OCI-M2 (cell line): Measurements from ENCODE around the gene MARCKS.
A peak's percentile ranks its signal among the peaks of the same experiment; 100 is the strongest.
"Not testable (repeated sequence)": the region's sequence is repeated elsewhere in the genome, so short reads cannot be mapped to it uniquely, and the experiment has no call there.

ENCODE experiments used
- DNase-seq: peaks from one replicate; lab custom pipeline; 2025; ENCODE audit not compliant: unreplicated experiment; lab: John Stamatoyannopoulos, UW

The MARCKS gene

GRCh38 chr6:113882336-113883022, 25.3 kb downstream of the MARCKS start:
- DNase-seq = no peak

DNA sequence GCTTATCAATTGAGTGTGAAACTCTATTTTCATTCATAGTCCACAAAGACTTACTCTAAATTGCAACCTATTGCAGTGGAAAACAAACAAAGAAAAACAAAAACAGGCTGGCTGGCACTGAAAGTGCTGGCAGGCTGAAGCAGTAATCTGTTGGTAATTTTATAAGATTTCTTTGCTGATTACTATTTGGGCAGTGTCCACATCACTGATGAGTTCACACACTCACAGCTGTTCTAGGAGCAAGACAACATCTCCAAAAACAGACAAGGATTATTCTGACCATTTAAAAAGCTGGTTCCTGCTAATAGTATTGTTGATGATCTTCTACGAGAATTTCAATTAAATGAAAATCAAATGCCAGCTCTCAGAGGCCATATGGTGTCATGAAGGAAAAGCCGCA, 26.9 kb downstream of the MARCKS start:
- no peak for DNase-seq

DNA sequence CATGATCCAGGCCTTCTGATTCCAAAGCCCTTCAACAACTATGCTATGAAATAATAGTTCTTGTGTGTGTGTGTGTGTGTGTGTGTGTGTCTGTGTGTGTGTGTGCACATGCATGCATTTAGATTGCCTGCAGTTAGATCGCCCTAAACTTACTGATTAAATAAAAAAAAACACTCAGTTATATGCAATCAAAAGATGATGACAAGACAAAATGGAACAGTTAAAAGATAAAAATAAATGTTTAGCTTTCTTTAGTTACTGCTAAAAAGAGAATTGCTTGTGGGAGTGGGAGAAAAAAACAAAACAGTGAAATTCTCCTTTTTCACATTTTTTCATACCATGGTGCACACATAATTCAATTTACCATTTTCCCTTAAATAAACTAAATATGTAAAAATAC, 29.4 kb downstream of the MARCKS start:
- no peak for DNase-seq

DNA sequence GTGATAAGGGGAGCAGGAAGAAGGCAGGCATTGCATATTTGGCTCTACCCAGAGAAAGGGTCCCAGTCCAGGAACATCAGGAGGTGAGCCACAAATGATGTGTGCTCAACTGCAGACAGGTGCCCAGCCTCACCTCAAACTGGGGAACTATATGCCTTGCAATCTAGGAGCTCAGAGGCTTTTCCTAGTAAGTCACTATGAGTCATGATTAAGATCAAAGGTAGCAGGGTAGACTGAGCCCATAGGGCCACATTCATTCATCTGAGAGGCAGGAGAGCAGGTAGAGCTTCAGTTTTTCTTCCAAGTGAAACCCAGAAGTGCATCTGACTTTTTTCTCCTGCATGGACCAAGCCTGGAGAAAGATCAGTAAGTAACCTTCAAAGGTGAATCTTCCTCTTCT, 31.3 kb downstream of the MARCKS start:
- DNase-seq = no peak

DNA sequence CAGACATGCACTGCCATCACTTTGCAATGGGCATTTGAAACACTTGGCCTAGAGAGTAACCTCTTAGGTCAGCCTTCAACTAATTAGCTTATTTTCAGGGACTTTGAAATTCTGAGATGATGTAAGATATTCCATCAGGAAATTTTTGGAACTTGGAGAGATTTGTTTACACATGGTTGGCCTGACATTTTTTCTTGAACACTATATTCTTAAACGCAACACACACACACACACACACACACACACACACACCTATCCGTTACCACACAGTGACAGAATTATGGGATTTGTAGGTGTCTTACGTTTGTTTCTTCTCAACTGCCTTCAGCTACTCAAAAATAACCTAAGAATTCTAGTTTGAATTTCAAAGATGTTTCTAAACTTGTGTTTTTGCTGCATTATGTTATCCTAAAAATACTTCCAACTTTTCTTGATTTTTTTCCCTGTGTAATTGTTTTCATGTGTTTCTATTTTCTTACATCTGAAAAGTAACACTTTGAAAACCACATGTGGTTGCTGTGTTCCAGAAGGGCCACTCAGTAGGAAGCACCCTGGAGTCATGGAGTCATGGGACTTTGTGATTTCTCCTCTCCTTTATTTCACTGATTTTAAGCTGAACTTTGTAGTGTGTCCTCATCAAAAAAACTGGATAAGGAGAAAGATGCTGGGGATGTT, 31.9 kb downstream of the MARCKS start:
- DNase-seq = no peak

DNA sequence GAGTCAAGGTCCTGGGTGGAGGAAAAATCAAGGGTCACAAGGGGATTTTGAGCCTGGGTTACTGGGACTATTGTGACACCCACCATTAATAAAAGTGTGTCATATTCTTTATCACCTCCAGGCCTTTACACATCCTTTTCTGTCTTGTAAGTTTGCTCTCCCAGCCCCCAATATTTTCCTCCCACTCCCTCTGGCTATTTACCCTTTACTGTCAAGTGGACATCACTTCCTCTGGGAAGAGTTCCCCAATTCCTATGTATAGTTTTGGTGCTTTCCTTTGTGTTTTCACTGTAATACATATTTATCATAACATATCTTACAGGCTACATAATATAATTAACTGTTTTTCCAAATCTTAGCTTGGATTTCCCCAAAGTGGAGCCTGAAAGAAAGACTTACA, 36.3 kb downstream of the MARCKS start:
- no peak for DNase-seq

DNA sequence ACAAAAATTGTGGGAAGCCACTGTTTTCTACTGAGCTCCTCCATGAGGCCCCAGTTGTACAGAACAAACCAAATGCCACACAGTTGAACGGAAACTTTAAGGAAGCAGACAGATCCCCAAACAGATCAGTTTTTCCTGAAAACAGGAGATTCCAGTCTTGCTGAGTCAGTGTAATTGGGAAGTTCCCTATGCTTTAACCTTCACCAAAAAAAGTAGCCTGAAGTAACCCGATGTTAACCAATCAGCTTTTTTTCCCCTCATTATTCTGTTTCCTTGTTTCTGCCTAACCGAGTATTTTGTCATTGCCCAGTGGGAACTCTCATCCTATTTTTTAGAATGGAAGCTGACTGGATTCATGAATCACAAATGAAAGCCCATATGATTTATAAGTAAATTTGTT, 36.7 kb downstream of the MARCKS start:
- DNase-seq = no peak

- no peak for DNase-seq
Observed at GRCh38 chr6:113894712-113895674, 37.8 kb downstream of the MARCKS start.

DNA sequence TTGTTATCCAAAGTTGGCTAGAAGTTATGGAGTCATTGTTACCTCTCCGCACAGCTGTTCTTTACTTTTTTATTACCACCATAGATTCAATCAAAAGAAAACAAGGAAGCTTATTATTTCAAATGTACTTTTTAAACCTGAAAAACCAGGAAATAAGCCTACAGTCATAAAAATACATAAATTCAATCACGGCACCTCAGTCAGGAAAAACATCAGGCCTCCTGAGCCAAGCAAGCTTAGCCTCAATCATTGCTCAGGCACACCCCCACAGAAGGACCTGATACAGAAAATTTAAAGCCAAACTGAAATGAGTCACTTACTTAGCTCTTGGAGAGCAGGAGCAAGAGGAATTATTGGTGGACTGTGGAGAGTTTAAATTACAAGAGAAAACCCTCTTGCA, 44.3 kb downstream of the MARCKS start:
- DNase-seq = no peak

- DNase-seq = no peak
Observed at GRCh38 chr6:113903666-113904330, 46.7 kb downstream of the MARCKS start.

DNA sequence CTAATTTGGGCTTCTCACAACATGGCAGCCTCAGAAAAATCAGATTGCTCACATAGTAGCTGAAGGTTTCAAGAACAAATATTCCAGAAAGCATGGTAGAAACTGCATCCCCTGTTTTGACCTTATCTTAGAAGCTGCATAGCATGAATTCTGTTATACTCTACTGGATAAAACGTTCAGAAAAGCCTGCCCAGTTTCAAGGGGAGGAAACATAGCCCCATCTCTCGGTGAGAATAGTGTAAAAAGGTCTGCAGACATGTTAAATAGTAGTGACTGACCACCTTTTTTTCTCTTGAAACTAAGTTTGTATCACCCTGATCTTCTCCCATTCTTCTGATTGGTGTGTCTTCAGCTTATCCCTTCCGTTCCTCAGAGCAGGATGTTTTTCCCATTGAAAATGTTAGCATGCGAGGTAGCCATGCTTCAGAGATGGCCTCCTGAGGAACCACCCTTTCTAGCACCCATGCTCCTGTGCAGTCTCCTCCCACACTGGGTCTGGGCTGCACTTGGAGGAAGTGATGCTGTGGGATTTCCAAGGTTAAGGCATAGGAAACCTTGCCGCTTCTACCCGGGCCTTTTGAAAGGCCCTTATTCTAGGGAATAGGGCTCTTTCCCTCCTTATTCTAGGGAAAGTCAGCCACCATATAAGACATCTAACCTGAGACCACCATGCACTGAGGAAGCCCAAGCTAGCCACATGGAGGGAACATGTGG, 50.1 kb downstream of the MARCKS start:
- DNase-seq = no peak

- no peak for DNase-seq
Observed at GRCh38 chr6:113908801-113909200, 51.7 kb downstream of the MARCKS start.

- peak; percentile 29 for DNase-seq
Observed at GRCh38 chr6:113909224-113909856, 52.2 kb downstream of the MARCKS start.

GRCh38 chr6:113910285-113910684, 53.1 kb downstream of the MARCKS start:
- DNase-seq = not testable (repeated sequence)
